ENCODE data around the gene CDC25C. TPM values are rescaled to one million over a fixed set of nuclear protein-coding genes. Genes with fewer than 3 reads are reported as not detected.

CDC25C gene
- total RNA-seq, result 7.4 and 8.8 TPM in 2 replicates

GRCh38 chr5:138331449-138332368 is at the start of gene CDC25C:
TSS of gene CDC25C (minus strand) at chr5:138331804. CDS start at chr5:138331180, 624 bp downstream.

DNA sequence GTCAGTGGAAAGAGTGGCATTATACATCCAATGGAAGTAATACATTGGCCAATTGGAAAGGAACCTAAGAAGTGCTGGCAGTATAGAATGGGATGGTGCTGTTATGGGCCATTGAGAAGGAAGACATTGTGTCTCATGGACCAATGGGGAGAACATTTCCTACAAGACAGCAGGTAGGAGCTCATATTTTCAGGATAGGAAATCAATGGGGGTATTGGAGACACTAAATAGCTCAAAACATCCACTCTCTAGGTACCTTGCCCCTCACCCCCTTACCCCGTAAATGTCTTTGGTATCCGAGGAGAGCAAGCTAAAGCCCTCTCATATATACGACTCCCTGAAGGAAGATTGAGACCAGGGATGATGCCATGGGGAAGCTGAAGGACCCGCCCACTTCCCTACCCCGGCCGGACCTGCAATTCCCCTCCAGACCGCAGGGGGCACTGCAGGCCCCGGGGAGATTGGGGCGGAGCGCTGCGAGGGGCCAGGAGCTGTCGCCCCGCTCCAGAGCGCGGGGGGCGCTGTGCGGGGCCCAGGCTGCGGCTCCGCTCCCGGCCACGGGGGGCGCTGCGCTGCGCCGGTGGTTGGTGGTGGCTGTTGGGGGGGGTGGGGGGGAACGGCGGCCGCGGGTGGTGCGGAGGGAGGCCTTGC is 20.6 kb upstream of the CDC25C start, which contains the start of gene KDM3B:
Gene KDM3B, plus strand, starts transcription at position 615 of the 651 bp plus-strand sequence. CDS start 111 bp downstream, outside the sequence.

DNA sequence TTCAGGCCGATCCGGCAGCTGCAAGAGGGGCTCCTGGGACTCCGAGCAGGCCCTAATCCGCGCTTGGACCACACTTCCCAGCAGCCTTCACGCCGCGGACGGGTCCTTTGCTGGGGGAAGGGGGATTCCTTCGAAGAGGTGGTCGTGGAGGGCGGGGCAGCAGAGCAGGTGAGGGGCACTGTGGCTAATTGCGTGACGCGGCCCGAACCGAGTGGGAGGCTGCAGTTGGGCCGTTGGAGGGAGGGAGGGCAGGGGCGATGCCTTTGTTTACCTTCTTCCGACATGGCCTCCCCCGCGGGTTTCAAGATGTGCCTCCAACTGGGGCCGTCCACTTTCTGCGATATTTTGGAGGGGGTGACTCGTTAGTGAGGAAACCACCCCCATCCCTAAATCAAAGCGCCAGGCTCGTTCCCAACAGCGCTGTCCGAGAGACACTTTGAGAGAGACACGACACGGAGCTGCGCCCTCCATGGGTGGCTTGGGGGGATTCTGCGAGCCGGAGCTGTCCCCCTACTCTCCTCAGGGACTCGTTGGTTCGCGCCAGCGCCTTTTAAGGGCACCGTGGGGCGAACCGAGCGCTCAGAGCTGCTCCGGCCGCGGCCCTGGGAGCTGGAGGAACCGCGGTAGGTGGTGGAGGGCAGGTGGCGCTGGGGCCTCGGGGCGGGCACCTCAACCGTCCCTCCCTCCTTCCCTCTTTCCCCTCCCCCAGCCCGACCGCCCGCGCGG is 6.2 kb upstream of the CDC25C start, which contains the start of gene FAM53C:
Gene FAM53C, plus strand, starts transcription at position 582 of the 726 bp plus-strand sequence. CDS start 3,070 bp downstream, outside the sequence.

DNA sequence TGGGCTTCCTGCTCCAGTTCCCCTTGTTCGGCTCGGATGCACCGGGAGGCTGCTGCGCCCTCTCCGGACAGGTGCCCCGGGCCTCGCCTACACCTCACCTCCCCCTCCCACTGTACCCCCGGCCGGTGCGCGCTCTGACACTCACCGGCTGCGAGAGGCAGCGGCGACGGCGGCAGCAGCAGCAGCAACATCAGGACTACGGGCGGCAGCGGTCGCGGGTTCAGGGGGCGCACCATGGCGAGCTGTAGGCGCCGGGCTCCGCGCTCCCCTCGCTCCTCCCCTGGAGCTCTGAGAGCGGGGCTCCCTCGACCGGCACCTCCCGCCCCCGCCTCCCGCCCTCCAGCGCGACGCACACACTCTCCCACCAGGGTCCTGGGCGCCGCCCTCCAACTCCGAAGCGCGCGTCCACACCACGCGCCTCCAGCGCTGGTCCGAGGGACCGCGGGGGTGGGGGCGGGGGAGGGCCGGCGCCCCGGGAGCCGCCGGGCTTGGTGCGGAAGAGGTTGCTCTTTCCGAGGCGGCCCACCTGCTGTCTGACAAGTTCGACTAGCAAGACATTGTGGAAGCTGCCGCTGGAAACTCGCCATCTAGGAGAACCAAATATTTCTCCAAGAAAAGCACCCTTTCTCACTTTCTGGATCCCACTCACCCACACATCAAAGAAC is 57.3 kb downstream of the CDC25C start, which contains the start of gene GFRA3:
Gene GFRA3, minus strand, starts transcription at position 433 of the 665 bp plus-strand sequence. Its CDS starts 197 bp downstream, at position 236.

Other genes starting within 250 kb of the CDC25C start
- gene WNT8A, start 247.8 kb downstream of the CDC25C start, total RNA-seq, result not detected in 2 replicates
- 1.2 and 2.8 TPM in 2 replicates for gene NME5, start 192.4 kb downstream of the CDC25C start, total RNA-seq
- 20.6 and 21.8 TPM in 2 replicates for gene BRD8, start 153.2 kb downstream of the CDC25C start, total RNA-seq
- gene KIF20A, start 152.7 kb downstream of the CDC25C start, total RNA-seq, result 39.3 and 45.1 TPM in 2 replicates
- gene CDC23, start 118.5 kb downstream of the CDC25C start, total RNA-seq, result 18.9 and 27.6 TPM in 2 replicates
- not detected in 2 replicates for gene GFRA3, start 57.2 kb downstream of the CDC25C start, total RNA-seq
- gene FAM53C, start 6.5 kb upstream of the CDC25C start, total RNA-seq, result 16.9 and 33.5 TPM in 2 replicates
- 23.8 and 31.4 TPM in 2 replicates for gene KDM3B, start 20.9 kb upstream of the CDC25C start, total RNA-seq
- gene REEP2, start 107.3 kb upstream of the CDC25C start, total RNA-seq, result 15.8 and 19.3 TPM in 2 replicates
- 17.6 and 31.9 TPM in 2 replicates for gene EGR1, start 133.7 kb upstream of the CDC25C start, total RNA-seq
- gene ETF1, start 211.4 kb upstream of the CDC25C start, total RNA-seq, result 100.0 and 111 TPM in 2 replicates
- gene HSPA9, start 243.6 kb upstream of the CDC25C start, total RNA-seq, result 253 and 268 TPM in 2 replicates

Data from airway epithelial cell (primary cell).